Measurements from ENCODE around the gene GTF3C1.

Gene GTF3C1

DNA sequence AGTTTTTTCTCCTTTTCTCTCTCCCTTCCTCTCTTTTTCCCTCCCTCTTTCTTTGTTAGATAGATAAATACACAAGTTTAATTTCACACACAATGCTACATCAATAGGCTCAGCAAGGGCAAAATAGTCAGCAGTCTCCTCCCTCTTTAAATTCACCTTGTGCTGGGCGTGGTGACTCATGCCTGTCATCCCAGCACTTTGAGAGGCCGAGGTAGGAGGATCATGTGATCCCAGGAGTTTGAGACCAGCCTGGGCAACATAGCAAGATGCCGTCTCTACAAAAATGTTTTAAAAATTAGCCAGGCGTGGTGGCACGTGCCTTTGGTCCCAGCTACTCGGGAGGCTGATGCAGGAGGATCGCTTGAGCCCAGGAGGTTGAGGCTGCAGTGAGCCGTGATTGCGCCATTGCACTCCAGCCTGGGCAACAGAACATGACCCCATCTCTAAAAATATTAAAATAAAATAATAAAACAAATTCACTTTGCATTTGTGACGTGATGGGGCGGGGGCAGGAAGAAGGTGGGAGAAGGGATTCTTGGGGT lies 120.3 kb downstream of the GTF3C1 start:
- in situ Hi-C loops (cut with MboI; ENCODE audit: low sequenced_read_pairs) = no loop called here

DNA sequence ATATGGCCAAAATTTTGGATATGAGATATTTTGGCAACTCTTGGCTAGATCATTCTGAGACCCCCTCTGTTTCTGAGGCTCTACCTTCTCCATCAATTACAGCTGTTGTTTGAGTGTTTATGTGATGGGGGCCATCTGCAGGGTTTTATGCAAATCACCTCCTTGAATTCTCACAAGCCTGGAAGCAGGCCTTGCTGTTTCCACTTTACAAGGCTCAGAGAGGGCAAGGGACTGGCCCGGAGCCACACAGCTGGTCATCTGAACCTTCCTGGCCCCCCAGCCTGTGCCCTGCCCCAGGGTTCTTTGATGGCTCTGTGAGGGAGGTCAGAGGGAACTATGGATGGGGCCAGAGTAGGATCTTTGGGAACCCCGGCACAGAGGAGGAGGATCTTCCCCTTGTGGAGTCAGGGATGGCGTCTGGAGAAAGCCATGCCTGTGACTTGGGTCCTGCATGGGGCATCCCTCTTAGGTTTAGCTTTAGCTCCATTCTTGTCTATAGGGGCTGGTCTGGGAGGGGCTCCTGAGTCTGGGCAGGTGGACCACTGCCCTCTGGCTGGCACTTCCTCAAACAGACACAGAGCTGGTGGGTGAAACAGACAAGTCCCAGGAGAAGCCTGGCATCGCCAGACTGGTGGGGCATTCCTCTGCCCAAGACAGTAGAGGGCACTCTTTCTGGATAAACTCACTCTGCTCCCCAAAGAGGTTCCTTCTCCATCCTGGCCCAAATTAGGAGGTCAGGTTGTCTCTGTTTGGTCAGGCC lies 121.5 kb downstream of the GTF3C1 start:
- in situ Hi-C loops (cut with MboI; ENCODE audit: low sequenced_read_pairs) = no loop called here

DNA sequence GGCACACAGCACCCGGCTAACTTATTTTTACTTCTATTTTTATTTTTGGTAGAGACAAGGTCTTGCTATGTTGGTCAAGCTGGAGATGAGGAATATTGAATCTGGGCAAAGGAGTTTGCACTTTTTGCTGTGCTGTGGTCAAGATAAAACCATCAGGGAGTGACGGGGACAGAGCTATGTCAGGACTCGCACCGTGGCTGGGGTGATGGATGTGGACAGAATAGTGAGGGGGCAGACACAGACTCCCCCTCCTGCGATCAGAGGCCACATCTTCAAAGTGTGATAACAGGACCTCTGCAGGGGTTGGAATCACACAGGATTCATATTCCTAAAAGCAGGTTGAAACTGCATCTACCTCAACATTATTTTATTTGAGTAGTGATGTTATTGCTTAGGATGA lies 122.2 kb downstream of the GTF3C1 start:
- in situ Hi-C loops (cut with MboI; ENCODE audit: low sequenced_read_pairs) = no loop called here

DNA sequence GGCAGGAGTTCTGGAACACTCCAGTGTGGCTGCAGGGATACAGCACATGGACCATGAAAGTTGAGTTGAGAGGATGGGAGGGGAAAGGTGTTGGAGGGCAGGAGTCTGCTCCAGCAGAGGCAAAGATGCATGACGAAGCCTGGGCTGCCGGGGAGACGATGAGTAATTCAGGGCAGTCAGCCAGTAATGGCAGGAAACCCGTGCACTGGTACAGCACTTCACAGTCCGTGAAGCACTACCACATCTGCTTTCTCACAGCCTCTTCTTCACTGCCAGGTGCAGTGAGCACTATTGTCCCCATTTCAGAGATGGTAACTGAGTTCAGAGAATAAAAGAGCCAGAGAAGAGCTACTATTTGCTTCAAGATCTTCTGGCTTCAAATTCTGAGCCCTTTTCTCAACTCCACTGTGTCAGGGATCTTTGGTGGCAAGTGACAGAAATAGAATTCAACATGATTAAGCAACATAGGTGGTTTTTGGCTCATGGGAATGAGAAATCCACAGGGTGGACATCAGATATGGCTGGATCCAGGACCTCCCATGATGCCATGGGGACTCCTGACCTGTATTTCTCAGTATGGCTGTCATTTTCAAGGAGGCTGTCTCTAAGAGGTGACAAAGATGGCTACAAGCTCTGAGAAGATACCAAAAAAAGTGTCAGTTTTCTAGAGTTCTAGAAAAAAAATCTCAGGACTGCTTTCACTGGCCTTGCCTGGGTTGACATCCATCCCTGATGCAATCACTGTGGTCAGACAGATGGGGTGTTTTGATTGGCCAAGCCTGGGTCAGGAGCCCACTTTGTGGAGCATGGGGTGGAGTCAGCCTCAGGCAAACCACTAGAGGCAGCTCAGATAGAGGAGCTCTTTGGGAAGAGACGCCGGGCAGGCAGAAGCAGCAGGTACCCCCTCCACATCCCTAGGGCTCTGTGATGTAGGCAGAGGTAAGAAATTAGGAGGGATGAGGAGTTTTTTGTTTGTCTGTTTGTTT lies 123.0 kb downstream of the GTF3C1 start:
- in situ Hi-C loops (cut with MboI; ENCODE audit: low sequenced_read_pairs) = no loop called here

DNA sequence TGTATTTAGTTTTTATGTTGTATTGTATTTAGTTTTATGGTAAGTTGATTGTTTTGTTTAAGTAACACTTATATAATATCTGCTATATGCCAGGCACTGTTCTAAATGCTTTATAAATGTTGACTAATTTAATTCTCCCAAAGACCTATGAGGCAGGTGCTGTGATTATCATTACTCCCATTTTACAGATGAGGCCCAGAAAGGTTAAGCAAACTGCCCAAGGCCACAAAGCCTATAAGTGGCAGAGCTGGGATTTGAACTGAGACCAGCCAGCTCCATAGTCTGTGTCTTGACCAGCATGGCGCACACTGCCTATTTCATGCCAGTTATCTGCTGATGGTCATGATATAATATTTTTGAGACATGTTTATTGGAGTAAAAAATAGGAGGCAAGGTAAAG lies 123.8 kb downstream of the GTF3C1 start:
- in situ Hi-C loops (cut with MboI; ENCODE audit: low sequenced_read_pairs) = no loop called here

DNA sequence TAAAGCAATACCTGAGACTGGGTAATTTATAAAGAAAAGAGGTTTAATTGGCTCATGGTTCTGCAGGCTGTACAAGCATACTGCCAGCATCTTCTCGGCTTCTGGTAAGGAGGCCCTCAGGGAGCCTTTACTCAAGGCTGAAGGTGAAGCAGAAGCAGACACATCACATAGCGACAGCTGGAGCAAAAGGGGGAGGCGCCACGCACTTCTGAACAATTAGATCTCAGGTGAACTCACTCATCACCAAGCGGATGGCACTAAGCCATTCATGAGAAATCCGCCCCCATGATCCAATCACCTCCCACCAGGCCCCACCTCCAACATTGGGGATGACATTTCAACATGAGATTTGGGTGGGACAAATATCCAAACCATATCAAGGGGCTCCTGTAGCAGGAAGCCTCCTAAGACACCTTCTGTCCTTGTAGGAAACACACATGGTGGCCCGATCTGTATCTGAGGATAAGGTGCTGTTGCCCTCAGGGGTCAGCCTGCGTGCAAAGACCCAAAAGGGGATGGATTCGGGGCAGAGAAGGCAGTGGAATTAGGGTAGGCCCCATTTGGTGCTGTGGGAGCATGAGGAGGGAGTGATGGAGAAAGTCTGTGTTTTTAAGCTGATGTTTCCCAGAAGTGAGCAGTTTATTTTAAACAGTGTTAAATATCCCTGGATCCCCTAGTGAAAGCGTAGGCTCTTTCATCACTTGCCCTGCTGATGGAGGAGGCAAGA lies 124.8 kb downstream of the GTF3C1 start:
- in situ Hi-C loops (cut with MboI; ENCODE audit: low sequenced_read_pairs) = no loop called here

DNA sequence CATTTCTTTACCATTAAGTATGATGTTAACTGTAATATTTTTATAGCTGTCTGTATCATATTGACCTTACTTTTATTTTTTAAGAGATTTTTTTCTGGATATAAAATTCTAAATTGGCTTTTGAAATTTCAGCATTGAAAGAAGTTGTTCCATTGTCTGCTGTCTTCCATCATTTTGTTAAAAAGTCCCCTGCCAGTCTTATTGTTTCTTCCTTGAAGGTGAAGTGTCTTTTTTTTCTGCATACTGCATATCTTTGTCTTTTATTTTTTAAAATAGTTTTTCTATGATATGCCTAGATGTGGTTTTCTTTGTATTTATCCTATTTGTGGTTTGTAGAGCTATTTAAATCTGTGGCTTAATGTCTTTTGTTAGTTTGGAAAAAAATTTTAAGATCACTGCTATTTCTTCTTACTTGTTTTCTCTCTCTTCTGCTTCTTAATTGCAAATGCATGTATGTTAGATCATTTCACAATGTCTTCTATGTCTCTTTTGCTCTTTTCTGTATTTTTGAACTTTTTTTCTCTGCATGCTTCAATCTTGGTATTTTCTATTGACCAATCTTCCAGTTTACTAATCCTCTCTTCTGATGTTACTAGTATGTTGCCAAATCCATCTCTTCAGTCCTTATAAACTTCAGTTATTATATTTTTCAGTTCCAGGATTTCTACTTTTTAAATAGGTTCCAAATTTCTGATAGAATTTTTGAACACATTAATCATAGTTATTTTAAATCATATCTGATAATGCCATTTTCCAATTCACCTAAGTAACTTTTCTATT lies 127.6 kb downstream of the GTF3C1 start:
- in situ Hi-C loops (cut with MboI; ENCODE audit: low sequenced_read_pairs) = no loop called here

DNA sequence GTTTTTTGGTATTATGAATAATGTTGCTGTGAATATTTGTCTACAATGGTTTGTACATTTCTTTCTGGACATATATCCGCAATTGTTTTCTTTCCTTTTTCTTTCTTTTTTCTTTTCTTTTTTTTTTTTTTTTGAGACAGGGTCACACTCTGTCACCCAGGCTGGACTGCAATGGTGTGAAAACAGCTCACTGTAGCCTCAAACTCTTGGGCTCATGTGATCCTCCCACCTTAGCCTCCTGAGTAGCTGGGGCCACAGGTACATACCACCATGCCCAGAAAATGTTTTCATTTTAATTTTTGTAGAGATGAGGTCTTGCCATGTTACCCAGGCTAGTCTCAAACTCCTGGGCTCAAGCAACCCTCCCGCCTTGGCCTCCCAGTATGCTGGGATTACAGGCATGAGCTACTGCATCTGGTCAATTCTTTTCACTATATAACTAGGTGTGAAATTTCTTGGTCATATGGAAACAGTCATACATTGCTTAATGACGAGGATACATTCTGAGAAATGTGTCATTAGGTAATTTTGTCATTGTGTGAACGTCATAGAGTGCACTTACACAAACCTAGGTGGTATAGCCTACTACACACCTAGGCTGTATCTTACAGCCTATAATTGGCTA lies 132.6 kb downstream of the GTF3C1 start:
- in situ Hi-C loops (cut with MboI; ENCODE audit: low sequenced_read_pairs) = no loop called here

DNA sequence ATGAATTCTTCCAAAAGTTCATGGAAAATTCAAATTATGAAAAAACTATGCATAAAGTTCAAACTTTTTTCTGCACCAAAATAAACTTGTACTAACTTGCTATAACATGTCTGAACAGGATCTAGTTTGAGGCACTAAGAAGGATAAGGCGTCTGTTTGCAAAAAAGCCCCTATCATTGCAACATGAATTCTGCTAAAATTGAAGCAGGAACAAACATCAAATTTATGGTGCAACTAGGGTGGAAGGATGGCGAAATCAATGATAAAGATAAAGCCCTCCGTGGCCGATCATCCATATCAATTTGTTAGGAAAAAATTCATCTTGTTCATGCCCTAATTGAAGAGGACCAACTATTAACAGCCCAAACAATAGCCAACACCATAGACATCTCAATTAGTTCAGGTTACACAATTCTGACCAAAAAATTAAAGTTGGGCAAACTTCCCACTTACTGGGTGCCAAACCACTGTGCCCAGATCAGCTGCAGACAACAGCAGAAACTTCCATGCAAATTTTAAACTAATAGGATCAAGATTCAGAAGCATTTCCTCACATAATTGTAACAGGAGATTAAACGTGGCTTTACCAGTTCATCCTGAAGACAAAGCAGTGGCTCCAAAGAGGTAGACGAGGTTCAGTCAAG lies 134.8 kb downstream of the GTF3C1 start:
- in situ Hi-C loops (cut with MboI; ENCODE audit: low sequenced_read_pairs) = no loop called here

DNA sequence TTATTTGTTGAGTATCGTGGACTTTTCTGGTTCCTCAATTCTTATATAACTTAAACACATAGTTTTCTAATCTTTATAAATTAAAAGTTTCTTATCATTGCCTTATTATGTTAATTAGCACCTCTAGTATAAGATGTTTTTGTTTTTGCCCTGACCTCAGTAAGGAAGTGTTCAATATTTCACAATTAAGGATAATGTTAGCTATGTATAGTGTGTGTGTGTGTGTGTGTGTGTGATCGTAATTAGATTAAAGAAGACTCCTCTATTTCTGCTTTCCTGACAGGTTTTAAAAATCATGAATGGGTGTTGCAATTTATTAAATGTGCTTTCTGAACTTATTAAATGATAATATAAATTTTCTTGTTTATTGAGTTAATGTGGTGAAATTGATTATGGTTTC lies 135.8 kb downstream of the GTF3C1 start:
- in situ Hi-C loops (cut with MboI; ENCODE audit: low sequenced_read_pairs) = no loop called here

DNA sequence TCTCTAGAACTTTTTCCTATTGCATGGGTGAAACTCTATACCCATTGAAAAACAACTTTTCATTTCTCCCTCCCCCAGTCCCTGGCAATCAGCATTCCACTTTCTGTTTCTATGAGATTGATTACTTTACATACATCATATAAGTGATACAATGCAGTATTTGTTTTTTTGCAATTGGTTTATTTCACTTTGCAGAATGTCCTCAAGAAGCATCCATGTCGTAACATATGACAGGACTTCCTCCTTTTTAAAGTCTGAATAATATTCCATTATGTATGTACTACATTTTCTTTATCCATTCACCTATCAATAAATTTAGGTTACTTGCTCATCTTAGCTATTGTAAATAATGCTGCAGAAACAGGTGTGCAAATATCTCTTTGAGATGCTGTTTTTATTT lies 139.0 kb downstream of the GTF3C1 start:
- in situ Hi-C loops (cut with MboI; ENCODE audit: low sequenced_read_pairs) = no loop called here
